GM19351 (cell line): Measurements from ENCODE around the gene RASAL2.
"Not testable (repeated sequence)": the region's sequence is repeated elsewhere in the genome, so short reads cannot be mapped to it uniquely, and the experiment has no call there.

Experiments used
- ATAC-seq: cut with Tn5 transposase; IDR thresholded peaks from one replicate; pipeline ENCODE4 v1.9.1; 2021; ENCODE audit warnings: mild to moderate bottlenecking, moderate library complexity; ENCODE audit not compliant: unreplicated experiment

The RASAL2 gene

DNA sequence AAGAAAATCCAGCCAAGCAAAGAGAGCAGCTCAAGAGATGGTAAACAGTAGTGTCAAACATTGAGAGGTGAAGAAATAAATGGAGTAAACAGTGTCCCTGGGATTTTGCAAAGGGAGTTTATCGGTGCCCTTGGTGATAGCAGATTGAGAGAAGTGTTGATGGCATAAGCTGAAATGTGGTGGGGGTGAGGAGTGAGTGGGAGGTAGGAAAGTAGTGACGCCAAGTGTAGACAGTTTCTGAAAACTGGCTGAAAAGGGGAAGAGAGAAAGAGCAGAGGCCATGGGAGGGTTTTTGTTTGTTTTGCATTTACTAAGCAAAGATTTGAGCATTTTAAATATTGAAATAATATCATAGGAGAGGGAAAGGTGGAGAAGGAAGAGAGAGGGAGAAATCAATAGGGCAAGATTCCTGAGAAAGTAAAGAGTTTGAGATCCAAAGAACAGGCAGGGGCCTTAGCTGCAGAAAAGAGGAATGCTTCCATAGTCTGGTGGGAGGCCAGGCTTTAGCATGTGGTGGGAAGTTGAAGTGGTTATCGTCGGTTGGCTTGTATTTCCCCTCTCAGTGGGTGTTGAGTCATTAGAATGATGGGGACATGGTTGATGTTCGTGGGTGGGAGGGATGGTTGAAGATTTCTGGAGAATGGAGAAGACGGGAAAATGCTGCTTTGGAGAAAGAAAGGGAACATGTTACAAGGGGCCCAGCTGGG, 26.8 kb upstream of the RASAL2 start:
- ATAC-seq: peak; percentile 99

DNA sequence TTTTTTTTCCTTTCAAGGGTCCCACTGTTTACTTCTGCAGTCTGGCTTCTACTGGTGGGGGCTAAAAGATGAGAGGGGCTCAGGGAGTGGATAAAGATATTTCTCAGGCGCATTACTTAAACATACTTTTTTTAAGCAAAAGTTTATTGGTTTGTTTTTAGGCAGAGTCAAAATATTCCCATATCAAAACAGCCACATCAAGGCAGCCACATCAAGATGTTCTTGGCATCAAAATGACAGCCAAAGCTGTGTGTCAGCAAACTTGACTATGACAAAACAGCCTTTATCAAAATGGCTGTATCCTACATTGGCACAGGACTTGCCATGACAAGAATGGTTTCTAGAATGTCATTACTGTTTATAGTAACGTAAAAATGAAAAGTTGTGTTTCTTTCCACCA, 22.1 kb upstream of the RASAL2 start:
- no peak for ATAC-seq

GRCh38 chr1:178072326-178072725, 21.6 kb upstream of the RASAL2 start:
- no peak for ATAC-seq

- ATAC-seq: no peak
These were observed 18.6 kb upstream of the RASAL2 start for GRCh38 chr1:178075333-178075732.

- ATAC-seq: no peak
These were observed 17.3 kb upstream of the RASAL2 start for GRCh38 chr1:178076607-178077006.

- no peak for ATAC-seq
These were observed 16.0 kb upstream of the RASAL2 start for GRCh38 chr1:178077917-178078316.

- ATAC-seq: no peak
These were observed 7.6 kb upstream of the RASAL2 start for GRCh38 chr1:178086294-178086693.

DNA sequence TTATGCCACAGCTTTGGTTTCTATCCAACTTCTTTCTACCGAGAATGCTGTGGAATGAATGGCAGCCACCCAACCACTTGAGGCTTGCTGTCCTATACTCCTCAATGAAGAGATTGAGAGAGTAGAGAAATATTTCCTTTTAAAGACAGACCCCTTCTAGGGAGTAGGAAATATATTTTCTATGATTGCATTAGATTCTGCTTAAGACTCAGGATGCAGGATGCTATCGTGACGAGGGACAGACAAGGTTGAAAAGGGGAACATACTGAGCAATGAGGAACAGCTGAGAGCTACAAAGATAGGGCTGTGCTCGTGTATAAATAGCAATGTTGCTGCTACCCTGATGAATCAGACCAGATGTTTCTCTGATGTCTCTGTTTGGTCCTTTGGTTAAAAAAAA, 7.1 kb upstream of the RASAL2 start:
- peak; percentile 76 for ATAC-seq

DNA sequence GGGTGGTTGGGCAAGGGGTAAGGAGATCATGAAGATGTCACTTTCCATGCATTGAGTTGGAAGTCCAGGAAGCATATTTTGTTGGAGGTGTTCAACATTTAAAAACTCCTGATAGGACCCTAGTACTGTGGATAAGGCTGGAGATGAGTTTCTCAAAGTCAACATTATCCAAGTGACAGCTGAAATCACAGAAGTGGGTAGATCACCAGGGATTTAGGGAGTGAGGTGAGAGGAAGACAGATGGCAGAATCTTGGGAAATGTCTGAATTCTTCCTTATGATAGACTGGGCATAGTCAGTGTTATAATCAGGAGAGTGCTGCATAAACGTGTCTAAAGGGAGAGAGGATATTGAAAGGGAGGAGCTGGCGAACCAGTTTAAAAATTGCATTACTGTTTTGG, 5.3 kb upstream of the RASAL2 start:
- no peak for ATAC-seq

GRCh38 chr1:178091454-178091853, 2.5 kb upstream of the RASAL2 start:
- not testable (repeated sequence) for ATAC-seq

GRCh38 chr1:178091986-178092745, 1.7 kb upstream of the RASAL2 start:
- no peak for ATAC-seq

DNA sequence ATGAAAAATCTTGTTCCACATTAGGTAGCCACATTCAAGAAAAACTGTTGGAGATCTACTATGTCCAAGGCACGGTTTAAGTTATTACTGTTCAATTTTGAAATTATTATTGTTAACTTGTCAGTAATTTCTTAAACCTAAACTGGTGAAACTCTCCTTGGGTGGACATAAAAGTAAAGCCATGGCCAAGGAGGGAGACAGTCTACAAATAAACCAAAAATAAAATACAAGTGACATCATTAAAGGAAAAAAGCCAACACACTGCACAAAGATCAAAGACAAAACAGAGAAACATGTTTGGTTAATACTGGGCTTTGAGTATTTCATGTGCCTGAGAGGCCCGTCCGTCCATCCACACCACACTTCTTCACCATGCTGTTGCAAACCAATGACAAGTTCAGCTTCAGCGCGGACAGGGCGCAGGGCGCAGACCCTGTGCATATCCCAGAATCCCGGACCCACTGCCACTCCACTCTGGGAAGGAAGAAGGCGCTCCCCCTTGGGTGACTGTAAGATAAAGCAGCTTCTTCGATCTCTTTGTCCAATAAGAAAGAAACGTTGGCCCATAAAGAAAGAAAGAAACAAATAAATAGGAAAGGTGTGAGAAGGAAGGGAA, 918 bp upstream of the RASAL2 start:
- ATAC-seq: no peak

DNA sequence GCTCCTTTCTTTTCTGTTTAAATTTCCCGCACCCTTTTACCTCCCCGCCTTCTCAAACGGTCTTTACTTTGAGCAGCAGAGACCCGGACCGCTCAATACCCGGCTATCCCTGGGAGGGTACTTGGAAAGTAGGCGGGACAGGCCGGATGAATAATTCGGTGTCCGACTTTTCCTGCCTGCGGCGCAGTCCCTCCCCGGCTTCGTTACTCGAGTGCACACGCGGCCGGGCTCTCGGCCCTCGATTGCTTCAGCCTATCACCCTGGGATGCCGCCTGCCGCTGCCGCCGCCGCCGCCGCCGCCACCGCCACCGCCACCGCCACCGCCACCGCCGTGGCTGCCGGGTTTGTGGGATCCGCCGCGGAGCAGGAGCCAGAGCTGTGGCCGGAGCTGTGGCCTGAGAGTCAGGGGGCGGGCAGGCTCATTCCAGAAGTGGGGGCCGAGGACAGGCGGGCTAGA, 382 bp upstream of the RASAL2 start:
- ATAC-seq: peak; percentile 79

GRCh38 chr1:178094739-178095645, 1.1 kb downstream of the RASAL2 start:
- ATAC-seq: no peak

- ATAC-seq: no peak
These were observed 2.5 kb downstream of the RASAL2 start for GRCh38 chr1:178096421-178096820.

DNA sequence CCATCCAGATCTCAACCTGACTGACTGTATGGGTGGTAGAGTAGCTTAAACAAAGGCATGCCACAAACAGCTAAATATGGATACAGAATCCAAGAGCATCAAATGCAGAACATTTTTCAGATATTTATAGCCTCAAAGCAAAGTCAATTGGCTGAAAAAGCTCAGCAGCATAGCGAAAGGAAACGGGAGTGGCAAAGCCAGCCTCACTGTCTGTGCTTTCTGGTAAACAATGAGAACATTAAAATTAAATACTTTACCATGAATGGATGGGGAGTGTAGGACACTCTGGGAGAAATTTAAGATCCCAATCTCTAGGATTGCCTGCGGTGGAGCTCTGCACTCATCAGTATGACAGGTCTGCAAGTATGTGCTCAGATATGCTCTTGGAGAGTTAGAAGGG, 4.4 kb downstream of the RASAL2 start:
- ATAC-seq: no peak

DNA sequence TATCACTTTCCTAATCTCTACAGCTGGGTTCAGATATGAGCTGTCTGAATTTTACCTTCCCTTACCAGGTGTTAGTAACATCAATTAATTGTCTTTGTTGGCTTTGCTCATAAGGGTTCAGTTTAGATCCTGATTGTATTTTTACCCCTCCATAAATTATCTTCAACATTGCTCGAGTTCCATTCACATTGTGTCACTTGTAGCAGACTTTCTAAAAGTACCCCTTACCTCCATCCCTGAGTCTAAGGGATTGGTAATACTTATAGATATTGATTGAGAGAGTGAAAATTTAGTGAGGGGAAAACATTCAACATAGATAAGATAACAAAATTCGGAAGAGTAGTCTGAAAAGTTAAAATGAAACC, 7.3 kb downstream of the RASAL2 start:
- ATAC-seq: no peak

DNA sequence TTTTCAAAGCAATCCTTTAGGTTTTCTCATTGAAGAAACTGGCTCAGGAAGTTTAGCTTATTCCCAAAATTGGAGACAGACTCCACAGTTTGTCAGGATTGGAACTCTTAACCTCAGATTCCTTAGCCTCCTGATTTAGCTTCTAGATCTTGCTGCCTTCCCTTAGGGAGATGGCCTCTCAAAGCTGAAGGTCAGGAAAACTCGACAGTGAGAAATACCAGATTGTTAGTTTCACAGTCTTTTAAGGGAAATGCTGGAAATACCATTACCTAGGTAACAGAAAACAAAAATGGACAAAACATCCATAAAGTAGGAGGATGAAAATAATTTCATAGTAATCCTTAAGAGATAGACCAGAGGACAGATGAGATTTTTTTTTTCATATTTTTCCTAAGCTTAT, 7.8 kb downstream of the RASAL2 start:
- ATAC-seq: no peak

DNA sequence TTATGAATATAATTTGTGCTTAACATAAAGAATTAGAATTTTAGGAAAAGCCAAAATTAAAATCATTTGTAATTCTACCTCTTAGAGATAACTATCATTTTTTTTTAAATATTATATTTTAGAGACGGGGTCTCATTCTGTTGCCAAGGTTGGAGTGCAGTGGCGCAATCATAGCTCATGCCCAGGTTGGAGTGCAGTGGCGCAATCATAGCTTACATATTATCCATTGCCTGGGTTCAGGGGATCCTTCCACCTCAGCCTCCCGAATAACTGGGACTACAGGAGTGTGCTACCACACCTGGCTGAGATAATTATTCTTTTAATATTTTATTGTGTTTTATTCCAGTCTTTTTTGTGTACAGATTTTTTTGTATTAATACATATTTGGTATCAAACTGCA, 8.3 kb downstream of the RASAL2 start:
- ATAC-seq: no peak

DNA sequence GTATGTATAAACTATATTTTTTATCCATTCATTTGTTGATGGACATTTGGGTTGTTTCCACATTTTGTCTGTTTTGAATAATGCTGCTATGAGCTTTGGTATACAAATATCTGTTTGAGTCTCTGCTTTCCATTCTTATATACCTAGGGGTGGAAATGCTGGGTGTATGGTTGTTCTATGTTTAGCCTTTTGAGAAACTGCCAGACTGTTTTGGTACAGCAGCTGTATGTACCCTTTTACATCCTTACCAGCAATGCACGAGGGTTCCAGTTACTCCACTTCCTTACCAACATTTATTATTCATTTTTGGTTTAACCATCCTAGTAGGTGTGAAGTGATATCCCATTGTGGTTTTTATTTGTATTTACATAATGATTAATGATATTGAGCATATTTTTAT, 13.9 kb downstream of the RASAL2 start:
- ATAC-seq: no peak
